Measurements from ENCODE around the gene STXBP5.
"Not testable (repeated sequence)": the region's sequence is repeated elsewhere in the genome, so short reads cannot be mapped to it uniquely, and the experiment has no call there.

STXBP5 gene

GRCh38 chr6:147246853-147247635 is 42.8 kb downstream of the STXBP5 start:
- DNase-seq (ENCODE audit: low read depth in 2 of 2): no peak

- DNase-seq (ENCODE audit: low read depth in 2 of 2): no peak
These were observed 44.6 kb downstream of the STXBP5 start for GRCh38 chr6:147248859-147249258.

- DNase-seq (ENCODE audit: low read depth in 2 of 2): no peak
These were observed 46.9 kb downstream of the STXBP5 start for GRCh38 chr6:147251072-147251471.

DNA sequence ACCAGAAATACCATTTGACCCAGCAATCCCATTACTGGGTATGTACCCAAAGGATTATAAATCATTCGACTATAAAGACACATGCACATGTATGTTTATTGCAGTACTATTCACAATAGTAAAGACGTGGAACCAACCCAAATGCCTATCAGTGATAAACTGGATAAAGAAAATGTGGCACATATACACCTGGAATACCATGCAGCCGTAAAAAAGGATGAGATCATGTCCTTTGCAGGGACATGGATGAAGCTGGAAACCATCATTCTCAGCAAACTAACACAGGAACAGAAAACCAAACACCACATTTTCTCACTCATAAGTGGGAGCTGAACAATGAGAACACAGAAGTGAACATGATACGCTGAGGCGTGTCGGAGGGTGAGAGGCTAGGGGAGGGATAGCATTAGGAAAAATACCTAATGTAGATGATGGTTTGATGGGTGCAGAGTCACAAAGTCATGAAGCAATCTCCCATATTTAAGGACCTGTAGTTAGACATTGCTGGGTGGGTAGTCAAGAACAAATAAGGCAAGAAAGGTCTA is 50.8 kb downstream of the STXBP5 start:
- DNase-seq (ENCODE audit: low read depth in 2 of 2): not testable (repeated sequence)

DNA sequence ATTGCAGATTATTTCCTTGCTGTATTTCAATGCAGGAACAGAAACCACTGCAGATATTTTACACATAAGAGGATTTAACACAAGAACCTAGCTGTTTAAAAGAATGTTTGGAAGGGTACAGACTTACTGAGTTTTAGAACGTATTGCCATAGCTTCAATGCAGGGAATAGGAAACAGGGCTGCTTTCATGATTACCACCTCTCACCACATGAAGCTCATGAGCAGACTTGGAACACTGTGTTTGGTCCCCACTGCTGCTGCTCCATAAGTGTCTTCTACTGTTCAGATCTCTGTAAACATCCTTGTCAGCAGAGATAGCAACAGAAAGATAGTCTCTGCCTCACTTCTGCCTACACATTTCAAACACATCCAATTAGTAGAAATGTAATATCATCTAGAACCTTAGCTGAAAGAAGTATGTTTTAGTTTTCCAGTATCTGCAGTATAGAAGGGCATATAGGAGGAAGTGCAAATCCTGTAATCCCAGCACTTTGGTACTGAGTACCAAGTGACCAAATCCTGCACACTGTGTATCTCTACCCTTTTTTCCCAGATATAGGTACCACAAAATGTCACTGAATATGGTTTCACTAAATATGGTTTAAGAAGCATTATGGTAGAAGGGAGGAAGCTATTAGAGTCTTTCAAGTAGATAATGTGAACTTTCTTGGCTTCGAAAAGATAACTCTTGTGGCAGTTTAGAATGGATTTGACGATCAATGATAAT is 51.9 kb downstream of the STXBP5 start:
- no peak for DNase-seq (ENCODE audit: low read depth in 2 of 2)

DNA sequence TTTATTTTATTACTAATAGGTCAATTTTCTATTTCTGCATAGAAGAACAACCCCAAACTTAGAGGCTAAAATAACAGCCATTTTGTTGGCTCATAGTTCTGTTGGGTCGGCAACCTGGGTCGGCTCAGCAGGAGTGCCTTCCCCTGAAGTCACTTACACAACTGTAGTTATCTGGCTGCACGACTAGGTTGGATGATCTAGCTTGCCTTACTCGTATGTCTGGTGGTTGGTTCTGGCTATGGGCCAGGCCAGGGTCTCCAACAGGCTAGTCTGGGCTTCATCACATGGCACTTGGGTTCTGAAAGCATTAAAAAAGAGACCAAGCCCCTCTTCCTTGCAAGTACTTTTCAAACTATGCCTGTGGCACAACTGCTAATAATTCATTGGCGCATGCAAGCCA is 53.5 kb downstream of the STXBP5 start:
- no peak for DNase-seq (ENCODE audit: low read depth in 2 of 2)

GRCh38 chr6:147260091-147260490 is 55.9 kb downstream of the STXBP5 start:
- DNase-seq (ENCODE audit: low read depth in 2 of 2): no peak

GRCh38 chr6:147262946-147263345 is 58.7 kb downstream of the STXBP5 start:
- no peak for DNase-seq (ENCODE audit: low read depth in 2 of 2)

- no peak for DNase-seq (ENCODE audit: low read depth in 2 of 2)
These were observed 62.6 kb downstream of the STXBP5 start for GRCh38 chr6:147266821-147267220.

GRCh38 chr6:147267658-147268057 is 63.4 kb downstream of the STXBP5 start:
- DNase-seq (ENCODE audit: low read depth in 2 of 2): no peak

DNA sequence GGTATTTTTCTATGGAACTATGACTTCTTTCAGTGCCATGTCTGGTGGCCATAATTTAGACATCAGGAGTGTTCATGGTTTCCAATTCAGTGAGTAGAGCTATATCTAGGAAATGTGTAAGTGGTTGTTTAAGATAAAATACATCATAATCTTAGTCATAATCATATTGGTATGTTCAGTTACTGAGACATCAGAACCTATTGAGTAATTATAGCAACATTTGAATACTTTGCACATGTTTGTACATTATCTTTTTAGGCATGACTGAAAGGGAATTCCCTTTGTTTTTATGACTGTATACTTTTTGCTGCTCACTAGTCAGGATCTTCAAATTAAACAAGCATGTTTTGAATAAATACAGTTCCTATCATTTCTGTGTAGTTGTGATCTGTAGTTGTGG is 64.0 kb downstream of the STXBP5 start:
- DNase-seq (ENCODE audit: low read depth in 2 of 2): no peak

- no peak for DNase-seq (ENCODE audit: low read depth in 2 of 2)
These were observed 69.8 kb downstream of the STXBP5 start for GRCh38 chr6:147274012-147274411.

GRCh38 chr6:147274776-147275175 is 70.6 kb downstream of the STXBP5 start:
- DNase-seq (ENCODE audit: low read depth in 2 of 2): no peak

DNA sequence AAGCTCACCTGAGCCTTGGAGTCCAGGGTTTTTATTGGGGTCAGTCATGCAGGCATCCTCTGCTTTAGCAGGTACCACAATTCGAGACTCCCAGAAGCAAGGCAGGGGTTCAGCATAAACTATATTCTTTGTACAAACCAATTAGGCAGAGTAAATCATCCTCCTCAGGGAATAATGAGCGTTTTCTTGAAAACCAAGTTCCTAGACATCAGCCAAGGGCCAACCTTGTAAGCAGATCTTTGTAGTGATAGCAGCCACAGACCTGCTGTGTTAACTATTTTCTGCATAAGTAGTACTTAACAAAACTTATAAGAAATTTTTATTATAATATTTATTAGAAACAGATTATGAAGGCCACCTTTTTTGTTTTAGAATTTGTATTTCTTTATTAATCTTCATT is 74.7 kb downstream of the STXBP5 start:
- DNase-seq (ENCODE audit: low read depth in 2 of 2): no peak

DNA sequence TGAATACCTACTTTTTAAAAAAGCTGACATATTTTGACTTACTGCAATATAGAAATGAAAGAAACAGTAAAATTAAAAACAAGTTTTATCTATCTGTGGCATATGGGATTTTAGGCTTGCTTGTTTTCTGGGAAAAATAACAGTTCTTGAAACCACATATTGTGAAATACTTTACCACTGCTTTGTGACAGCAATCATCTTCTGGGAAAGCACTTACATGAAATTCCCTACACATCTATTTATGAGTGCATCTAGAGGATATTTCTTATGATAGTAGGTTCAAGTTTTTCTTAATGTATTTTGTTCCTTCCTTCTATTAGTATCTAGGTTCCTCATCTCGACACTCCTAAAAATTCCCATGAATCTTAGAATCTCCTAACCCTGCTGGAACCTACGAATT is 75.2 kb downstream of the STXBP5 start:
- DNase-seq (ENCODE audit: low read depth in 2 of 2): no peak

- no peak for DNase-seq (ENCODE audit: low read depth in 2 of 2)
These were observed 77.8 kb downstream of the STXBP5 start for GRCh38 chr6:147281895-147282565.

DNA sequence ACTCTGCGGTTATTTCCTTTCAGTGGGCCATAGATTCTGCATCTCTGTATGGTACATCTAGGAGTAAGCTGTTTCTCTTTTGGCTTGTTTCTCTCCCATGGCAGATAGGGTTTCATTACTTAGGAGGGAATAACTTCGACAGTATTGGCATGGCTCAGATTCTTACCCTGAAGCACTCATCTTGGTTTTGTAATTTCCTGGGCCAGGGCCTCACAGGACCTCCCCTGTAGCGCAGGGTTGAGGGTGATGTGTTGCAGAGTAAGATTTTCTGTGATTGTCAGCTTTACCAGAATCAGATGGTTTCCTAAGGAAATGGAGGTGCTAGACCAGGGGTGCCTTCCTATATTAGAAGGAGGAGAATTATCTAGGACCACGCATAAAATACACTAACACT is 78.3 kb downstream of the STXBP5 start:
- DNase-seq (ENCODE audit: low read depth in 2 of 2): no peak

- no peak for DNase-seq (ENCODE audit: low read depth in 2 of 2)
These were observed 79.2 kb downstream of the STXBP5 start for GRCh38 chr6:147283460-147283859.

DNA sequence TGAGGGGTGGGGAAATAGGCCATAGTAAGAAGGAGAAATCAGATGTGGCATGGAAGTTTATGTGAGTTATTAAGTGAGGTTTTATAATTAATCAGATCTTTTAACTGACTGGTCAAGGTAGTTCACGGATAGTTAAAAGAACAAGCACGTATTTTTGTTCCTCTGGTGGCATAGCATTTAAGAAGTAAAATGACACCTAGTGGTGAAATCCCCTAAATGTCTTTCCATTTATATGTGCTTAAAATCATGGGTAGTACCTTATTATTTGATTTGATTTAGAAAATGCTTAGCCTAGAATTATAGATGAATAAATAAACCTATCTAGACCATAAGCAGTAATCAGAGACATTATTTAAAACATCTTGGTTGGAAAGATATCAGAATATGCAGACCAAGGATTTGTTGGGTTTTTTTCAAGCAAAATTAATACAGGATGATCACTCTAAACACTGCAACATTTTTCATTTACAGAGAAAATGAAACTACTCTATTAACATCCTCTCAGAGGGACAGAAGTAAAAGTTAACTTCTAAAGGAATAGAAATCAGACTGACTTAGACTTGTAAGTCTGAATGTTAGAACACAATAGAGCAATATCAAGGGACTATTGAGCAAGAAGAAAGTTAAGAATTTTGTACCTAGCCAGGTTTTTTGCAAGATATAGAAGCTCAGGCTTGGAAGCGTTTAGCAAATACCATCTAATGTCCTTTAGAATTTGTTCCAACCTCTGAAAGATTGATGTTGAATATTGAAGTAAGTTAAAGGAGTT is 81.1 kb downstream of the STXBP5 start:
- DNase-seq (ENCODE audit: low read depth in 2 of 2): no peak

DNA sequence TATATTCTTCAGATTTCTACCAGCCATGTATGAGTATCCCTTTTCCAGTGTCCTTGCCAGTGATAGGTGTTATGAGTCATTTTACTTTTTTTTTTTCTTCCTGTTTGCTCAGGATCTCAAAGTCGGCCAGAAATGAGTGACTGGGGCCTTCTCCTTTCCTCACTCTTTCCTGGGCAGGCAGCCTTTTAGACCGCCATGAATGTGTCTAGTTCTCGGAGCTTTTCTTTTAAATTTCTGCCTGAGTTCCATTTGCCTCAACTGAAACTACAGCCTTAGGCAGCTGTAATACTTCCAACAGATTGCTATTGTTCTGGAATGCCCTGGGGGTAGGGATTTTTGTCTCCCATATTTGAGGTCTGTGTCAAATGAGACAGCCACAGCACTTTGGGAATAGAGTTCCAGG is 83.7 kb downstream of the STXBP5 start:
- no peak for DNase-seq (ENCODE audit: low read depth in 2 of 2)

DNA sequence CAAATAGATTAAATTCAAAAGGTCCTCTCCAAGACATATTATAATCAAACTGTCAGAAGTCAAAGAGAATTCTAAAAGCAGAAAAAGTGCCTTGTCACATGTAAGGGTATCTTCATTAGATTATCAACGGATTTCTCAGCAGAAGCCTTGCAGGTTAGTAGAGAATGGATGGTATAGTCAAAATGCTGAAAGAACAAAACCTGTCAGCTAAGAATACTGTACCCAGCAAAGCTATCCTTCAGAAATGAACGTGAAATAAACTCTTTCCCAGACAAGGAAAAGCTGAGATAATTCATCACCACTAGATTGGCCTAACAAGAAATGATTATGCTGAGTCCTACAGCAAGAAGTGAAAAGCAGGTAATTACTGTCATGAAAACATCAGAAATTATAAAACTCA is 92.9 kb downstream of the STXBP5 start:
- no peak for DNase-seq (ENCODE audit: low read depth in 2 of 2)

Data from activated CD8-positive, alpha-beta memory T cell treated with anti-CD3 and anti-CD28 coated beads for 4 hours (primary cell).